CD4-positive, alpha-beta T cell treated with Interleukin-21 for 1 hour (primary cell): ENCODE data around the gene CSGALNACT2.
A peak's percentile ranks its signal among the peaks of the same experiment; 100 is the strongest.

ENCODE experiments used
- DNase-seq: peaks from one replicate; pipeline ENCODE4 v3.0.0-alpha.2; 2020

CSGALNACT2 gene

DNA sequence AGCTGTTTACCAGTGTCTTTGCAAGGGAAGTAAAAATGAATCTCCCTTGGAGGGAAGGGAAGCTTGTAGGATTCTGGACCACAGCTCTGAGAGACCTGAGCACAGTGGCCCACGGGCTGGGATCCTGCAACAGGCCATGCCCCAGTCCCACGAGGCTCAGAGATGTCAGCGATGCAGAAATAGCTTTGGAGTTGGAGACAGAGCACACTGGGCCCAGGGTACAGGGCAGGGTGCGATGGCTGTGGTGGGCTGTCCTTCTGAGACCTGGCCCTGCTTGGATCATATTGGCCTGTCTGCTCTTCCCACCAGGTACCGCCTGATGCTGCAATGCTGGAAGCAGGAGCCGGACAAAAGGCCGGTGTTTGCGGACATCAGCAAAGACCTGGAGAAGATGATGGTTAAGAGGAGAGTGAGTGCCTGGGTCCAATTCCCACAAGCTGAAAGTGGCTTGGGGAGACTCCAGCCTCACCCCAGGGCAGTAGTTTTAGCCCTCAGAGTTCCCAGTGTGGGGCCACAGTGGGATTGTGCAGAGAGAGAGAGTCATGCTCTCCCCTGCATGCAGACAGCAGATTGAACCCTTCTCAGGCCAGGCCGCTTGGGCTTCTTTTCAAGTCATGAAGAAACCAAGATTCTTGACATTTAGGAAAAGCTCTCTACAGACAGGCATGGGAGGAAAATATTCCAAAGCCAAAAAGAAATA lies 13.5 kb upstream of the CSGALNACT2 start:
- DNase-seq: no peak

DNA sequence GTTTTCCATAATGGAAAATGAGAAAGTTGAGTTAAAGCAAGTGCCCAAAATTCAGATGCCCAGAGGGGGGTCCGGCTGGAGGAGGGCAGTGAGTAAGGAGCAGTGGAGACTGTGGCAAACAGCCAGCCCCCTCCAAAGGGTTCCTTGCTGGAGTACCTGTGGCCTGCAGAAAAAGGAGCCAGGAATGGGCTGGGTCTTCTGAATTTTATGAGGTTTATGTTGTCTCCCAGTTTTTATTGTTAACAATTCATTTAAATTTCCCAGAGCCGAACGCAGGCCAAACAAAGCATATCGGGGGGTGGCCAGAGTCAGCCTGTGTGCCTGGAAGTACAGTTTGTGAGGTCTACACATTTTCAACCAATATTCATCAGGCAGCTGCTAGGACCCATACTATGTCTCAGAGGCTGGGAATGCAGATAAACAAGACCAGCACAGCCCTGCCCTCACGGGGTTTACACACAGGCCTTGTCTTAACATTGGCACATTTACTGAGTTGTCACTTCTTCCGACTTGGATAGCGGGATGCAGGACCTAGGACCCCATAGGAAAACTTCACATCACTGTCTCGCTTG lies 12.9 kb upstream of the CSGALNACT2 start:
- no peak for DNase-seq

DNA sequence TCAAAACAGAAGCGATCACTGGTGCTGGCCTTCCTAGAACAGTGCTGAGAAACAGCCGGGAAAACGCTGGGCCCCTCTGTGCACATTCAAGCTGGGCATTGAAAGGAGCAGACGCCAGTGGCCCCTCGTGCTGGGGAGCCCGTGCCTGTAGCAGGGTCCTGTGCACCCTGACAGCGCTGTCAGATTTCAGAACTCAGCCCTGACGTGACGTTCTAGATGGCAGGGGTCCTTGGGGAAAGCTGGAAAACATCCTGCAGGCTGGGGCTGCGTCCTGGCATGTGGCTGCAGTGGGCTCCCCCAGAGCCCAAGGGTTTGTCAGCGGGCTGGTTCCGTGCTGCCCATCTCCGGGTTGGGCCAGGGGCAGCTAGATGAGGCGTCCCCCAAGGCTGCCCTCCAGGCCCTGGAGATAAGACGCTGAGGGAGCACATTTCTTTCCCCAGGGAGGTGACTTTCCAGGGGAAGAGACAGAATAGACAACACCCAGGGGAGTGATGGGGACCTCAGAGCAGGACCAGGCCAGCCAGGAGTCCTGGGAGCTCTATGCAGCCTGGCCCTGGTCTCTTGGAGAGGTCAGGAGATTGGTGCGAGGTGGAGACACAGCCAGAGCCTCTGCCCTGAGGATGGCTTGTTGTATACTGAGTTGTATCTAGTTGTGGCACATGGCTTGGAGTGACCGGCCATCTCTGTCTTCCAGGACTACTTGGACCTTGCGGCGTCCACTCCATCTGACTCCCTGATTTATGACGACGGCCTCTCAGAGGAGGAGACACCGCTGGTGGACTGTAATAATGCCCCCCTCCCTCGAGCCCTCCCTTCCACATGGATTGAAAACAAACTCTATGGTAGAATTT lies 12.1 kb upstream of the CSGALNACT2 start:
- DNase-seq: no peak

DNA sequence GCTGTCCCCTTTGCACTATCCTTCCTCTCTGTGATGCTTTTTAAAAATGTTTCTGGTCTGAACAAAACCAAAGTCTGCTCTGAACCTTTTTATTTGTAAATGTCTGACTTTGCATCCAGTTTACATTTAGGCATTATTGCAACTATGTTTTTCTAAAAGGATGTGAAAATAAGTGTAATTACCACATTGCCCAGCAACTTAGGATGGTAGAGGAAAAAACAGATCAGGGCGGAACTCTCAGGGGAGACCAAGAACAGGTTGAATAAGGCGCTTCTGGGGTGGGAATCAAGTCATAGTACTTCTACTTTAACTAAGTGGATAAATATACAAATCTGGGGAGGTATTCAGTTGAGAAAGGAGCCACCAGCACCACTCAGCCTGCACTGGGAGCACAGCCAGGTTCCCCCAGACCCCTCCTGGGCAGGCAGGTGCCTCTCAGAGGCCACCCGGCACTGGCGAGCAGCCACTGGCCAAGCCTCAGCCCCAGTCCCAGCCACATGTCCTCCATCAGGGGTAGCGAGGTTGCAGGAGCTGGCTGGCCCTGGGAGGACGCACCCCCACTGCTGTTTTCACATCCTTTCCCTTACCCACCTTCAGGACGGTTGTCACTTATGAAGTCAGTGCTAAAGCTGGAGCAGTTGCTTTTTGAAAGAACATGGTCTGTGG lies 11.4 kb upstream of the CSGALNACT2 start:
- DNase-seq: no peak

DNA sequence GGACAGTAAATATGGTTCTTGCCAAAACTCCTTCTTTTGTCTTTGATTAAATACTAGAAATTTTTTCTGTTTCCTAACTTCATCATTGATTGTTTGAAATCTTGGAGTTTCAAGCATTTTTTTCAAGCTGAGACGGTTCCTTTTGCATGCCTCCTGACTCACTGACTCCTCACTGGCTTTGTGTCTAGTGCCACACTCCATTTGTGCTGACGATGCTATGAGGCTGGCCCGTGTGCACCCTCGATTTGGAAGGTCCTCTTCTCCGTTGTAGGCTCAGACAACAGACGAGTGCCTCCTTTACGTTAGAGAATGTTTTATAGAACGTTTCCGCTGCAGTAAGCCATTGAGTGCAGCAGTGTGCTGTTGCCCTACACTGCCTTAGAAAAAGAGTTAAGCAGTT lies 10.8 kb upstream of the CSGALNACT2 start:
- no peak for DNase-seq

DNA sequence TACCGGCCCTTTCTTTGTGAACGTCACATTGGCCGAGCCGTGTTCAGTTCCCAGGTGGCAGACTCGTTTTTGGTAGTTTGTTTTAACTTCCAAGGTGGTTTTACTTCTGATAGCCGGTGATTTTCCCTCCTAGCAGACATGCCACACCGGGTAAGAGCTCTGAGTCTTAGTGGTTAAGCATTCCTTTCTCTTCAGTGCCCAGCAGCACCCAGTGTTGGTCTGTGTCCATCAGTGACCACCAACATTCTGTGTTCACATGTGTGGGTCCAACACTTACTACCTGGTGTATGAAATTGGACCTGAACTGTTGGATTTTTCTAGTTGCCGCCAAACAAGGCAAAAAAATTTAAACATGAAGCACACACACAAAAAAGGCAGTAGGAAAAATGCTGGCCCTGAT lies 9.9 kb upstream of the CSGALNACT2 start:
- no peak for DNase-seq

DNA sequence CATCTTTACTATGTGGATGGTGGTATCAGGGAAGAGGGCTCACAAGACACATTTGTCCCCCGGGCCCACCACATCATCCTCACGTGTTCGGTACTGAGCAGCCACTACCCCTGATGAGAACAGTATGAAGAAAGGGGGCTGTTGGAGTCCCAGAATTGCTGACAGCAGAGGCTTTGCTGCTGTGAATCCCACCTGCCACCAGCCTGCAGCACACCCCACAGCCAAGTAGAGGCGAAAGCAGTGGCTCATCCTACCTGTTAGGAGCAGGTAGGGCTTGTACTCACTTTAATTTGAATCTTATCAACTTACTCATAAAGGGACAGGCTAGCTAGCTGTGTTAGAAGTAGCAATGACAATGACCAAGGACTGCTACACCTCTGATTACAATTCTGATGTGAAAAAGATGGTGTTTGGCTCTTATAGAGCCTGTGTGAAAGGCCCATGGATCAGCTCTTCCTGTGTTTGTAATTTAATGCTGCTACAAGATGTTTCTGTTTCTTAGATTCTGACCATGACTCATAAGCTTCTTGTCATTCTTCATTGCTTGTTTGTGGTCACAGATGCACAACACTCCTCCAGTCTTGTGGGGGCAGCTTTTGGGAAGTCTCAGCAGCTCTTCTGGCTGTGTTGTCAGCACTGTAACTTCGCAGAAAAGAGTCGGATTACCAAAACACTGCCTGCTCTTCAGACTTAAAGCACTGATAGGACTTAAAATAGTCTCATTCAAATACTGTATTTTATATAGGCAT lies 9.1 kb upstream of the CSGALNACT2 start:
- DNase-seq: peak; percentile 52

DNA sequence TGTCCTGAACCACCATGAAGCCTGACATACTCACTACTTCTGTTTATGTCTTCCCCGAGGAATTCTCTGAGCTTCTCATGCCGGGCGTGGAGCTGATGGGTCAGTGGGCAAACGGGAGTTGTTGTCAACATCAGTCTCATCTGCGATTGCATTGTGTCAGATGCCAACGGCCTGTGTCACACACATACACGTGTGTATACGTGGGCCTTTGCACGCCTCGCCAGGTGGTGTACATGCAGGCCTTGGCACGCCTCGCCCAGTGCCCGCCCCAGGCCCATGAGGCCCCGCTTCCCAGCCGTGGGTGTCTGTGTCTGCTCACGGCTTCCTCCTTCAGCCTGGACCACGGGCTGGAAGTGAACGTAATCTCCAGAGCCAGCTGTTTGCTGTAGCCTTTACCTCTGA lies 7.5 kb upstream of the CSGALNACT2 start:
- DNase-seq: no peak

DNA sequence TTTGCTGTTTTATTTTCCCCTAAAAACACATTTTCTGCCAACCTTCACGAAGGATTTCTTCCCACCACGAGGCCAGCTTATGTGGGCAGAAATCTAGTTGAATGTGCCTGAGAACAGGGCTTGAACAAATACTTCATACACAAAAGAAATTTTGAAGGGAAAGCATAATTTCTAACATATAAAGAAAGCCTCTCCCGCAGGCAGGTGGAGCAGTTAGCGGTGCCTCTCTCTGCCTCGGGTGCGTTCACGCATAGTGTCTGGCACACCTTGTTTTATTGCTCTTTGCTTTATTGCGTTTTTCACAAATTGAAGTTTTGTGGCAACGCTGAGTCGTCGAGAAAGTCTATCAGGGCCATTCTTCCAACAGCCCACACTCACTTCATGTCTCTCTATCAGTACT lies 7.0 kb upstream of the CSGALNACT2 start:
- DNase-seq: no peak

DNA sequence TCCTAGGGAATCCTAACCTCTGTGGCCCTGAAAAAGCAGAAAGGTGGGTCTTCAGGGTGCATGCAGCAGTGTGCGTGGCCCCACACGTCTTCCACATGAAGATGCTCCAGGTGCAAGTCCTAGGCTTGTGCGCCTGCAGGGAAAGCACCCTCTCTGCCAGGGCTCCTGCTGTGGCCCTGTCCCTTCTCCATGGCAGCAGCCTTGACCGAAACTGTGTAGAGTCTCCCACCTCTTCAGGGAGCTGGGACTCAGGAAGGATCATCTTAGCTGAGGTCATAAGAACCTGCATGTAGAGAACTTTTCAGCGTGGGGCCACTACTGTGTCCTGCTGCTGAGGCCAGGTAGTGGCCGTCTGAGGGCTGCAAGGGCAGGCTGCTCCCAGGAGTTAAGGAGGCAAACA lies 6.3 kb upstream of the CSGALNACT2 start:
- DNase-seq: no peak

DNA sequence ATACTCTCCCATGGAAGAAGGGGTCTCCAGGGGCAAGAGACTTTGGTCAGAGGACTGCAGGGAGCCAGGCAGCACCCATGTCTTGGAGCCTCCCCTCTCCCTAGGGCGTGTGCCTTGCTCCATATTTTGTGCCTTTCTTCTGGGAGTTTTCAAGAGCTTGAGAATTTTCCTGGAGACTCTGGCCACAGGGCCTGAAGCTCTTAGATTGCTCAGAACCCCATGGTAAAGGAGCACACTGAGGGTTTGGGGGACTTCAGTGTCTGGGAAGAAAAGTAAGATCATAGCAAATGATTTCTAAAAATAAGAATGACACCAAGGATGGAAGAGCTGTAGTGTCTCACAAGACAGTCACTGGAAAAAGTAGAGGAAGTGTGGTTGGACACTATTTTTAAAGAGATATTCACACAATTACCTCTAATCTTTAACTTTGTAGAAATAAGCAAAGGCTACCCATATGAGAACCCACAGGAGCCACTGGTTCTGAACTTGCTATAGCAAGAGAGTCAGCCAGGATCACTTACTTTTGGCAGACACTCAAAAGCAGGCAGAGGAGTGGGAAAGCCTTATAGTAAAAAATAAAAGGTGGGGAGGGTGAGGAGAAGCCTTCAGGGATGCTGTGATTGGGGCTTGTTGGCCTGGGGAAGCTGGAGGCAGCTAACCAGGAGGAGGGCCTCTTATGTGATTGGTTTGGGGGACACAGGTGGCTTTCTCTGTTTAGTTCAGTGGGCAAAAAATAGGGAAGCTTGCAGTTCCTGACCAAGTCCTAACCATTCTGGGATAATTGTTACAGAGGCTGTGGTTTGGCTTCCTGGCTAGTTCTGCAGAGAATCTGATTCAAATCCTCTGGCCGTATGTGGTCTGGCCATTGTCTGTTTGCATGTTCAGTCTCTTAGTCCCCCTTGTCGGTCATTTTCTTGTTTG lies 5.1 kb upstream of the CSGALNACT2 start:
- no peak for DNase-seq

DNA sequence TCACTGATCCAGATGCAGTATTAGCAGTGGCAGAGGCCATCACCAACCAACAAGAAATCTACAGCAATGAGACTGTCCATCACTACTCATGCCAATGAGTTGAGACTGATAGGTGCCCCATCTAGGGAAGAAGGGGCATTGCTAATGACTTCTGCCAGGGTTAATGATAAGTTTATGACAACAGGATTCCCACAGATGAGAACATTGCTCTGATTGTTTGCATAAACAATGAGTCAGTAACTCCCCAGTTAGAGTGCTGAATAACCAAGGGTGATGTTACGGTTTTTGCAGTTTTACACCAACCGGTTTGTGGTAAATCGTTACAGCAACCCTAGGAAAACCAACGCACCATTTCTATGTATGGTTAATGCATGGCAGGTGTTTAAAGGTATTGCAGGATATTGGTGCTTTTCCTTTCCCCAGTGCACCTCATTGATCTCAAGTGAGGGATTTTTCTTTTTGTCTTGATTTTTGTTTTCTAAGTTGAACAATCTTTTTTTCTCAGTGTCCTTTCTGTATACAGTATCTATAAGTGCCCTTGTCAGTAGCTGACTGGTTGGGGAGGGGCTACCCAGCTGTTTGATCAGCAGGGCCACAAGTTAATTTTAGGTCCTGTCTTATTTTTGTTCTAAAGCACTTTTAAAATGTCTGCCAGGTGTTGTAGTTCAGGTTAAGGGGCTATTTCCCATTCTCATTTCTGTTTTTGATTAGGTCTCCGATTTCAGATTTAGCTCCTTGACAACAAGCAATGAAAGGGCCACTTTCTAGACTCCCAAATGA lies 3.9 kb upstream of the CSGALNACT2 start:
- no peak for DNase-seq

DNA sequence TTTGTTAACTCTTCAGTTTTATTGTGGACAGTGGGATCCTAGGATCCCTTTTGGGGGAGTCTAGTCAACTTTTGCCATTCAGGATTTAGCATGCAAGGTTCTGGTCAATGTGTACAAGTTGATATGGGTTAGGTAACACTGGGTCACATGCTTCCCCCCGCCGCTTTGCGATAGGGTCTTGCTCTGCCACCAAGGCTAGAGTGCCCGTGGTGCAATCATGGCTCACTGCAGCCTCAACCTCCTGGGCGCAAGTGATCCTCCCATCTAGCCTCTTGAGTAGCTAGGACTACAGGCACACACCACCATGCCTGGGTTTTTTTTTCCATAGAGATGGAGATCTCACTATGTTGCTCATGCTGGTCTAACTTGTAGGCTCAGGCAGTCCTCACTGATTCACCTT lies 3.2 kb upstream of the CSGALNACT2 start:
- DNase-seq: no peak

DNA sequence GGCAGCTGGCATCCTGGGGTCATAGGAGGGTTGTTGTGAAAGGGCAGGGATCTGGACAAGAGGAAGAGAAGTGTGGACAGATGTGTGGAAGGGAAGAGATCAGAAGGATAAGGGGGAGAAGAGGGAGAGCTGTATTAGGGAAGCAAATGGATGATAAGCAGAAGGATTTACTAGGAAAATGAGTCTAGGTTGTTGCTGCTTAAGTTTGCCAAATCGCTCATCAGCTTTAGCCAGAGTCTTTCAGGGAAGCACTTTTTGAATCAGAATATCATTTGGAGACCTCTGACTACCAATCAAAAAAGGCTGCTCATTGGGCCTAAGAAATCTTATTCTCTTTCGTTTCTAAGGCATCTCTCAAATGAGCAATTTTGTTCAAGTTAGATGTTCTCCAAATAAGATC lies 2.6 kb upstream of the CSGALNACT2 start:
- DNase-seq: no peak

DNA sequence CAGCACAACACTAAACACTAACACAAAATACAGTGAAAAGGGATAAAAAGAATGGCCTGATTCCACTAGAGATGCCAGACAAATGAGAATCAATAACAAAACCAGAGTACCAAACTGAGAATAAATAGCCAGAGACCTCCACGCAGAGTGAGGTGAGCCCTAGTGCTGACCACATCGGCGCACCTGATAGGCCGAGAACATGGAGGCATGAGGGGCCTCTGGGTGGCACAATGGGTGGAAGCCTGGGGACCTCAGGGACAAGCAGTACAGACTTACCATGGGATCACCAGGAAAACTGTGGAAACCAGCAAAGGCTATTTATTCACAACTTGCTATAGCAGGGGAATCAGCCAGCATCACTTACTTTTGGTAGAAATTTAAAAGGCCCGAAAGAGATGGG lies 1.8 kb upstream of the CSGALNACT2 start:
- DNase-seq: no peak

DNA sequence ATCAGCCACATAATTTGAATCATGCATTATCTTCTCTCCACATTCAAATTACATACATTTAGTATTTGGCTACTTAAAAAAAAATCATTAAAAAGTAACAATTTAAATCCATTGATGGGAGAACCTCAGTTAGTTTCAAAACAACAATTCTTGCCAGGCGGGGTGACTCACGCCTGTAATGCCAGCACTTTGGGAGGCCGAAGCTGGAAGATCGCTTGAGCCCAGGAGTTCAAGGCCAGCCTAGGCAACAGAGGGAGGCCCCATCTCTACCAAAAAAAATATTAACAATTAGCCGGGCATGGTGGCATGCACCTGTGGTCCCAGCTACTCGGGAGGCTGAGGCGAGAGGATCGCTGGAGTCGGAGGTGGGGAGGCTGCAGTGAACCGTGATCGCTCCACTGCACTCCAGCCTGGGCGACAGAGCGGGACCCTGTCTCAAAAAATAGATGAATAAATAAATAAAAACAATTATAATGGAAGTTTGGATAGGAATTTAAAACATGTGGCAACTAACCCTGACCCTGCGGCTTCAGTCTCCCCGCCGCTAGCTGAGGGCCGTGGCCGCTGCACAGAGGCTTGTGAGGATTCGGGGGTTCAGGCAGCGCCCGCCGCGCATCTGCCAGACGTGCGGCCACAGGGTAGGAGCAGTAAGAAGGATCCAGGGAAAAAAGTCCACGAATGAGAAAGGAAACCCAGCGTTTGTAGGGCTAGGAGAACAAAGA lies 1.1 kb upstream of the CSGALNACT2 start:
- DNase-seq: no peak

DNA sequence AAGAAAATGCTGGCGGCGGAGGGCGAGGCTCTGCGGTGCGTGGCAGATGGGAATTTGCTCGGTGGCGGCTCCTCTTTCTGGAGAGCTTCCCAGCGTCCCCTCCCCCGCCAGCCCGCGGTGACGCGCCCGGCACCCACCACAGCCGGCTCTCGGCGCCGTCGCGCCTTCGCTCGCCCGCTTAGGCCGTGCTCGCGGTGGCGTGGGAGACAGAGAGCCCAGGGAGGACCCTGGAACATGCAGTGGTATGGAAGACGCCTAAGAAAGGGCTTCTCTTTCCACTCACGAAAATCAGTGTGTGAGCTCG lies 576 bp upstream of the CSGALNACT2 start:
- DNase-seq: peak; percentile 45

DNA sequence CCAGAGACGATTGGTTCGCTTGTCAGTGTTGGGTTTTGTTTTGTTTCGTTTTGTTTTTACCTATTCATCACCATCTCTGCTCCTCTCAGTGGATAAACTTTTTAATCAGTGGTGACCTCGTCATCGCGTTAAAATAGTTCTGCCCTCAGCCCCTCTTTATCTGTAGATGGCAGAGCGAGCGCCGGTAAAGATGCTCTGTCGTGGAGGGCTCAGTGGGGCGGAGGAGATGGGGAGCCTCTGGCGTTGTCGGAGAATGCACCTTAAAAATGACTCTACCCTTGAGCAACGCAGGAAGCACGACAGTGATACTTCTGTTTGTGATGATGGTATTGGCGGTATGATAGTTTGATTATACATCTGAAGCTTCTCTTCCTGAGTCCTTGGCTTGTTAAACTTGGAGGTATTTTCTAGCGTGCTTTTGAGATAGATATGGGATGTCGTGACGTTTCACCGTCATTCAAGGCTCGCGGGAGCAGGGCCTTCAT lies 554 bp downstream of the CSGALNACT2 start:
- DNase-seq: peak; percentile 75

DNA sequence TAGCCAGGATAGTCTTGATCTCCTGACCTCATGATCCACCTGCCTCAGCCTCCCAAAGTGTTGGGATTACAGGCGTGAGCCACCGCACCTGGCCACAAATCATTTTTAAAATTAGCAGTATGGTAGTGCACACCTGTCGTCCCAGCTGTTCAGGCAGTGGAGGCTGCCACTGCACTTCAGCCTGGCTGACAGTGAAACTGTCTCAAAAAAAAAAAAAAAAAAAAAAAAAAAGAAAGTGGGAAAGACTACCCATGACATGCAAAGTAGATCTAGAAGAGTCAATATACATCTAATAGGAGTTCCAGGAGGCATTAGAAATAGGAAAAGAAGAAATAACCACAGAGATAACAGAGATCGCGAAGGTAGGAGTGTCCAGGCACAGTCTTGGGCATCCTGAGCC lies 3.2 kb downstream of the CSGALNACT2 start:
- DNase-seq: no peak

DNA sequence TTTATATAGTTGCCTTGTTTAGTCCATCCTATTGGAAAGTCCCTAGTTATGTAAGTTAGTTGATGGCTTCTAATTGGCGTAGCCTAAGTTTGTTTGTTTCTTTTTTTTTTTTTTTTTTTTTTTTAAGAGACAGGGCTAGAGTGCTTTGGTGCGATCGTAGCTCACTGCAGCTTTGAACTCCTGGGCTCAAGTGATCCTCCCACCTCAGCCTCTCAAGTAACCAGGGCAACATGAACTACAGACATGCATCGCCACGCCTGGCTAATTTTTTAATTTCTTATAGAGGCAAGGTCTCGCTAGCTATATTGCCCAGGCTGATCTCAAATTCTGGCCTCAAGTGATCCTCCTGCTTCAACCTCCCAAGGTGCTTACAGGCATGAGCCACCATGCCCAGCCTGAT lies 7.1 kb downstream of the CSGALNACT2 start:
- no peak for DNase-seq
